ENCODE data around the gene TSHZ3.

DNA sequence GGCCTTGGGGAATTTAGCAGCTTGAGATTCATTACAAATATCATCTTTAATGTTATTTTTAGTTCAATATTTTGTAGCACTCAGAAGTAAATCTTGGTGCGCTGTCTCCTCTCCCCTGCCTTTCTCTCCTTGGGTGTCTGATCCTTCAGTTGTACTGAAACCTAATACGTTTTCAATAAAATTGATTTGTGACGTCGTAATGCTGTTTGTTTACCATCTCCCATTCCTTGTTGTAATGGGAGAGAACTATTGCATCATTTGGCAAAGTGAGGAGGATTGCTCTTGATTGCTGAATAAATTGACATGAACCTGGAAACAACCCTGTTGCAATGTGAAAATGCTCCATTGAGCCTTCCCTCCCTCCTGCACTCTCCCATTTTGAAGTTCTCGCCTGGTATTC is 43.2 kb upstream of the TSHZ3 start:
- TF ChIP-seq, protein P1, sequence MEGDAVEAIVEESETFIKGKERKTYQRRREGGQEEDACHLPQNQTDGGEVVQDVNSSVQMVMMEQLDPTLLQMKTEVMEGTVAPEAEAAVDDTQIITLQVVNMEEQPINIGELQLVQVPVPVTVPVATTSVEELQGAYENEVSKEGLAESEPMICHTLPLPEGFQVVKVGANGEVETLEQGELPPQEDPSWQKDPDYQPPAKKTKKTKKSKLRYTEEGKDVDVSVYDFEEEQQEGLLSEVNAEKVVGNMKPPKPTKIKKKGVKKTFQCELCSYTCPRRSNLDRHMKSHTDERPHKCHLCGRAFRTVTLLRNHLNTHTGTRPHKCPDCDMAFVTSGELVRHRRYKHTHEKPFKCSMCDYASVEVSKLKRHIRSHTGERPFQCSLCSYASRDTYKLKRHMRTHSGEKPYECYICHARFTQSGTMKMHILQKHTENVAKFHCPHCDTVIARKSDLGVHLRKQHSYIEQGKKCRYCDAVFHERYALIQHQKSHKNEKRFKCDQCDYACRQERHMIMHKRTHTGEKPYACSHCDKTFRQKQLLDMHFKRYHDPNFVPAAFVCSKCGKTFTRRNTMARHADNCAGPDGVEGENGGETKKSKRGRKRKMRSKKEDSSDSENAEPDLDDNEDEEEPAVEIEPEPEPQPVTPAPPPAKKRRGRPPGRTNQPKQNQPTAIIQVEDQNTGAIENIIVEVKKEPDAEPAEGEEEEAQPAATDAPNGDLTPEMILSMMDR (IDR thresholded peaks at IDR 0.05) = no peak
- TF ChIP-seq POLR2A (IDR thresholded peaks at IDR 0.05) = no peak
